OCI-LY3 (cell line): ENCODE results near the gene KLHL1.

Experiments used
- CTCF ChIP-seq: fragments of 200-600, 300-600 bp; sonication (generic); IDR thresholded peaks from 2 replicates; pipeline ENCODE4 v1.5.1; 2014; ENCODE audit warnings: antibody characterized with exemption, low read length, low read depth
- EZH2phosphoT487 ChIP-seq: fragments of 200-600 bp; shearing (Covaris generic); IDR thresholded peaks from 2 replicates; pipeline ENCODE4 v1.6.1; 2018; ENCODE audit warnings: antibody characterized with exemption, mixed run types, low read depth

GRCh38 chr13:69955271-69955670, 153.0 kb downstream of the KLHL1 start:
- no peak for TF ChIP-seq CTCF
- no peak for TF ChIP-seq EZH2phosphoT487
